Activated CD8-positive, alpha-beta T cell treated with anti-CD3 and anti-CD28 coated beads for 36 hours (primary cell): ENCODE results near the gene METTL25. TPM values are rescaled to one million over a fixed set of nuclear protein-coding genes. Genes with fewer than 3 reads are reported as not detected.
"Not testable (repeated sequence)": the region's sequence is repeated elsewhere in the genome, so short reads cannot be mapped to it uniquely, and the experiment has no call there.

Experiments used
- ATAC-seq: fragments of 200-7000 bp; cut with Tn5 transposase; one replicate; pipeline ENCODE4 v1.10.0; 2021; ENCODE audit warnings: mild to moderate bottlenecking, moderate library complexity
- CTCF ChIA-PET: fragments of 350-600 bp; sonication (Branson Sonifier 250); formaldehyde crosslinking; loops from one replicate; lab custom pipeline; 2021; ENCODE audit warnings: antibody characterized with exemption; lab: Charles Lee
- POLR2A ChIA-PET: fragments of 350-600 bp; sonication (Branson Sonifier 250); formaldehyde crosslinking; loops from one replicate; lab custom pipeline; 2021; ENCODE audit warnings: antibody characterized with exemption; lab: Charles Lee
- DNase-seq: peaks from one replicate; pipeline ENCODE4 v3.0.0-alpha.2; 2020
- H3K27ac Mint-ChIP-seq: one replicate; pipeline ENCODE4 v1.8.0; 2021; ENCODE audit warnings: mild to moderate bottlenecking, mixed read lengths
- H3K27me3 Mint-ChIP-seq: one replicate; pipeline ENCODE4 v1.8.0; 2021; ENCODE audit warnings: mixed read lengths
- H3K36me3 Mint-ChIP-seq: one replicate; pipeline ENCODE4 v1.8.0; 2021; ENCODE audit warnings: low read depth, mixed read lengths
- H3K4me1 Mint-ChIP-seq: one replicate; pipeline ENCODE4 v1.8.0; 2021; ENCODE audit warnings: low read depth, mixed read lengths
- H3K4me3 Mint-ChIP-seq: one replicate; pipeline ENCODE4 v1.8.0; 2021; ENCODE audit warnings: mild to moderate bottlenecking, moderate library complexity, mixed read lengths
- H3K9me3 Mint-ChIP-seq: one replicate; pipeline ENCODE4 v1.8.0; 2021; ENCODE audit warnings: mixed read lengths
- intact Hi-C: fragments of 100-400 bp; cut with micrococcal nuclease; formaldehyde crosslinking; loops from one replicate; pipeline ENCODE4 v1.10.0; 2022
- total RNA-seq, 2 experiments: library from RNA; stranded (reverse); gene quantifications; one replicate each; pipeline ENCODE4 v1.2.3, GENCODE V29; 2021
- TF ChIP-seq, protein P1 (sequence below): fragments of 200-600 bp; IDR thresholded peaks from one replicate; pipeline ENCODE4 v1.8.0; 2022; ENCODE audit warnings: antibody characterized with exemption, mild to moderate bottlenecking

METTL25 gene
- total RNA-seq, 2 experiments from 2014 or later: 4.6 to 6.6 TPM

DNA sequence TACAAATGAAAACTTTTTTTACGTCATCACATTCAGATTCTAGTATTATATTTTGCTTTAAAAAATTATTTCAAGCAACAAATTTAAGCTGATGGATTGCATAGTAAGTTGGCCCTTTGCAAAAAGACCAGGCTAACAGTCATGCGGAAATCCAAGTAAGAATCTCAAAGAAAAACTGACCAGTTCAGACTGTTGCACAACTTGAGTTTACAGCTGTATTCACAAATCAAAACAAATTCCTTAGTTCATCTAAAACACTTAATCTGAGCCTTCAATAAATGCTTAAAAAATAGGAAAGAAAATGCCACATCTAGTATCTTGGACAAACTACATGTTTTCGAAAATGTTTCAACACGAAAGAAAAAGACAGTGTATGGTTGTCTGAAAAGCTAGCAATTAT lies 989 bp upstream of the METTL25 start:
- ATAC-seq (no peak), DNase-seq (no peak)
- Mint-ChIP-seq H3K36me3 (peaks cover 51% of the 10 kb centered on the region), H3K9me3 (peaks cover 3% of the 10 kb centered on the region), H3K4me3 (peak overlapping the region; percentile 91), H3K27me3 (no peaks in the 10 kb centered on the region), H3K27ac (peak overlapping the region; percentile 99), H3K4me1 (peaks cover 40% of the 10 kb centered on the region)
- ChIA-PET POLR2A (interaction anchor here (0.7 kb wide), 1 partner anchor 50 kb away, joined by 3 read pairs; no protein-coding TSS in a partner anchor), CTCF (interaction anchor here (0.9 to 2.1 kb wide), 9 partner anchors 8 to 724 kb away, joined by 3 to 10 read pairs (median 4); no protein-coding TSS in a partner anchor)
- intact Hi-C loops: no loop called here
- TF ChIP-seq, protein P1, sequence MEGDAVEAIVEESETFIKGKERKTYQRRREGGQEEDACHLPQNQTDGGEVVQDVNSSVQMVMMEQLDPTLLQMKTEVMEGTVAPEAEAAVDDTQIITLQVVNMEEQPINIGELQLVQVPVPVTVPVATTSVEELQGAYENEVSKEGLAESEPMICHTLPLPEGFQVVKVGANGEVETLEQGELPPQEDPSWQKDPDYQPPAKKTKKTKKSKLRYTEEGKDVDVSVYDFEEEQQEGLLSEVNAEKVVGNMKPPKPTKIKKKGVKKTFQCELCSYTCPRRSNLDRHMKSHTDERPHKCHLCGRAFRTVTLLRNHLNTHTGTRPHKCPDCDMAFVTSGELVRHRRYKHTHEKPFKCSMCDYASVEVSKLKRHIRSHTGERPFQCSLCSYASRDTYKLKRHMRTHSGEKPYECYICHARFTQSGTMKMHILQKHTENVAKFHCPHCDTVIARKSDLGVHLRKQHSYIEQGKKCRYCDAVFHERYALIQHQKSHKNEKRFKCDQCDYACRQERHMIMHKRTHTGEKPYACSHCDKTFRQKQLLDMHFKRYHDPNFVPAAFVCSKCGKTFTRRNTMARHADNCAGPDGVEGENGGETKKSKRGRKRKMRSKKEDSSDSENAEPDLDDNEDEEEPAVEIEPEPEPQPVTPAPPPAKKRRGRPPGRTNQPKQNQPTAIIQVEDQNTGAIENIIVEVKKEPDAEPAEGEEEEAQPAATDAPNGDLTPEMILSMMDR: no peak

DNA sequence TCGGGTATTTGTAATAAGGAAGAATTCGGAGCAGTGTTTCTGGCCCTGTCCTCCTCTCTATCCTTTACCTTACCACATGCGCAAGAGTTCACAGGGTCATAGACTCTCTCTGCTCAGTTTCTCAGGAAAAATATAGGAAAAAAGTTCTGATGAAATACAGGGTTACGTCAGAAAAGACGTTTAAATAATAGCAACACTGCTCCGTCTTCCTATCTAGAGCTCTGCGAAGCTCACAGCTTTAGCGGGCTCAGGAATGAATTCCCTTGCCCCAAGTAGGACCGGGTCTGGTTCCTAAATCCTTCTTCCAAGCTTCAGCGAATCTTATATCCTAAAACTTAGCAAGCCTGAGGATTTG lies 507 bp upstream of the METTL25 start:
- peaks cover 3% of the 10 kb centered on the region for H3K9me3 Mint-ChIP-seq
- ATAC-seq (no peak), DNase-seq (no peak)
- peak overlapping the region; percentile 99 for H3K27ac Mint-ChIP-seq
- peak overlapping the region; percentile 91 for H3K4me3 Mint-ChIP-seq
- TF ChIP-seq, protein P1: no peak
- intact Hi-C loops: no loop called here
- H3K27me3 Mint-ChIP-seq: no peaks in the 10 kb centered on the region
- CTCF ChIA-PET: interaction anchor here (0.5 to 2.6 kb wide), 19 partner anchors 8 to 724 kb away, joined by 3 to 10 read pairs (median 4); no protein-coding TSS in a partner anchor
- peaks cover 51% of the 10 kb centered on the region for H3K36me3 Mint-ChIP-seq
- peaks cover 43% of the 10 kb centered on the region for H3K4me1 Mint-ChIP-seq
- POLR2A ChIA-PET: interaction anchor here (0.7 to 1.2 kb wide), 3 partner anchors 12 to 328 kb away, joined by 3 to 5 read pairs (median 3); partner anchors contain the start of gene TMTC2

DNA sequence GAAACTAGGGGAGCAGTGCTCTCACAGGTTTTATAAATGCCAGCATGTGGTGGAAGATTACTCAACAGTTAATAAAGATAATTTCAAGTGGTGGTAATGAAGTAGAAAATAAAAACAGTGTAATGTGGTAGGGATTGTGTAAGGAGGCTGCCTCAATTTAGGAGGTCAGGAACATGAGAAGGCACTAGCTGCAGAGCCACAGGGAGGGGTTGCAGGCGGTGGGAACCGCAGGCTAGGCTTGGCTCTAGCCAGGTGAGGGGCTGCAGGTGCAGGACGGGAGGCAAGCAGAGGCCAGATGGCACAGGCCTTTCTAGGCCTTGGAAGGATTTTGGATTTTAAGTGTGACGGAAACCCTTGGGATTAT lies 768 bp downstream of the METTL25 start:
- peak overlapping the region; percentile 99 for H3K27ac Mint-ChIP-seq
- POLR2A ChIA-PET: interaction anchor here (1.2 kb wide), 2 partner anchors 13 to 327 kb away, joined by 3 to 5 read pairs; partner anchors contain the start of gene TMTC2
- H3K9me3 Mint-ChIP-seq: peaks cover 3% of the 10 kb centered on the region
- peak; percentile 13 for DNase-seq
- intact Hi-C loops: no loop called here
- no peak for ATAC-seq
- CTCF ChIA-PET: interaction anchor here (0.8 to 2.6 kb wide), 12 partner anchors 10 to 714 kb away, joined by 3 to 10 read pairs (median 5); no protein-coding TSS in a partner anchor
- H3K4me1 Mint-ChIP-seq: peaks cover 47% of the 10 kb centered on the region
- TF ChIP-seq, protein P1: no peak
- peak overlapping the region; percentile 91 for H3K4me3 Mint-ChIP-seq
- peaks cover 40% of the 10 kb centered on the region for H3K36me3 Mint-ChIP-seq
- no peaks in the 10 kb centered on the region for H3K27me3 Mint-ChIP-seq

DNA sequence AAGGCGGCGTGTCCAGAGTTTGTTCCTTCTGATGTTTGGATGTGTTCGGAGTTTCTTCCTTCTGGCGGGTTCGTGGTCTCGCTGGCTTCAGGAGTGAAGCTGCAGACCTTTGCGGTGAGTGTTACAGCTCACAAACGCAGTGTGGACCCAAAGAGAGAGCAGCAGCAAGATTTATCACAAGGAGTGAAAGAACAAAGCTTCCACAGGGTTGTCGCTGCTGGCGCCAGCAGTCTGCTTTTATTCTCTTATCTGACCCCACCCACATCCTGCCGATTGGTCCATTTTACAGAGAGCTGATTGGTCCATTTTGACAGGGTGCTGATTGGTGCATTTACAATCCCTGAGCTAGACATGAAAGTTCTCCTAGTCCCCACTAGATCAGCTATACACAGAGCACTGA lies 2.5 kb downstream of the METTL25 start:
- H3K27ac Mint-ChIP-seq, H3K9me3 Mint-ChIP-seq, H3K4me3 Mint-ChIP-seq, POLR2A ChIA-PET, ATAC-seq, H3K27me3 Mint-ChIP-seq, CTCF ChIA-PET, DNase-seq, intact Hi-C loops: not testable (repeated sequence)
- H3K4me1 Mint-ChIP-seq: peaks cover 35% of the 10 kb centered on the region
- H3K36me3 Mint-ChIP-seq: peaks cover 26% of the 10 kb centered on the region

DNA sequence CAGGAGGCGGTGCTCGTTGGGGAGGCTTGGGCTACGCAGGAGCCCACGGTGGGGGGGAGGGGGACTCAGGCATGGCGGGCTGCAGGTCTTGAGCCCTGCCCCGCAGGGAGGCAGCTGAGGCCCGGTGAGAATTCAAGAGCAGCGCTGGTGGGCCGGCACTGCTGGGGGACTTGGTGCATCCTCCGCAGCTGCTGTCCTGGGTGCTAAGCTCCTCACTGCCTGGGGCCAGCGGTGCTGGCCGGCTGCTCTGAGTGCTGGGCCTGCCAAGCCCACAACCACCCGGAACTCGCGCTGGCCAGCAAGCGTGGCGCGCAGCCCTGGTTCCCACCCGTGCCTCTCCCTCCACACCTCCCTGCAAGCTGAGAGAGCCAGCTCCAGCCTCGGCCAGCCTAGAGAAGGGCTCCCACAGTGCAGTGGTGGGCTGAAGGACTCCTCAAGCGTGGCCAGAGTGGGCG lies 3.2 kb downstream of the METTL25 start:
- ChIA-PET POLR2A (no interaction called here), CTCF (no interaction called here)
- no peak for DNase-seq
- Mint-ChIP-seq H3K27ac (no peak overlapping the region), H3K4me3 (no peak overlapping the region), H3K36me3 (peaks cover 20% of the 10 kb centered on the region), H3K4me1 (peaks cover 29% of the 10 kb centered on the region), H3K9me3 (peaks cover 3% of the 10 kb centered on the region), H3K27me3 (no peaks in the 10 kb centered on the region)
- TF ChIP-seq, protein P1: no peak
- no peak for ATAC-seq
- intact Hi-C loops: no loop called here
